Natural killer cell (primary cell): ENCODE data around the gene TTC7B. TPM values are rescaled to one million over a fixed set of nuclear protein-coding genes. Genes with fewer than 3 reads are reported as not detected.

Source experiments
- ATAC-seq, 3 donors: fragments of 150-1000 bp in 2 of 3; fragments of 200-7000 bp in 1 of 3; cut with Tn5 transposase; 1 replicate in 1 of 3; 2 replicates in 2 of 3; pipeline ENCODE4 v1.10.0; 2021; ENCODE audit warnings: mild to moderate bottlenecking in 2 of 3, moderate library complexity in 2 of 3
- DNase-seq, 2 donors: peaks; one replicate each; pipeline versions ENCODE4 v3.0.0 to v3.0.0-alpha.2; 2013 to 2021; ENCODE audit warnings: mixed read lengths in 1 of 2
- H3K27ac ChIP-seq: one replicate; pipeline ENCODE4 v1.5.1; 2013; ENCODE audit warnings: mild to moderate bottlenecking, low read length
- H3K27me3 ChIP-seq: one replicate; pipeline ENCODE4 v1.6.1; 2013; ENCODE audit warnings: low read length; ENCODE audit not compliant: control insufficient read depth, insufficient read depth
- H3K36me3 ChIP-seq: one replicate; pipeline ENCODE4 v1.6.1; 2013; ENCODE audit warnings: low read length; ENCODE audit not compliant: control insufficient read depth, insufficient read depth
- H3K4me1 ChIP-seq: one replicate; pipeline ENCODE4 v1.6.1; 2013; ENCODE audit warnings: low read length; ENCODE audit not compliant: control insufficient read depth, insufficient read depth
- H3K4me3 ChIP-seq: one replicate; pipeline ENCODE4 v1.5.1; 2013; ENCODE audit warnings: low read length
- H3K9me3 ChIP-seq: one replicate; pipeline ENCODE4 v1.6.1; 2013; ENCODE audit warnings: low read length; ENCODE audit not compliant: control insufficient read depth, insufficient read depth
- H3K27ac Mint-ChIP-seq, 2 donors: one replicate each; pipeline ENCODE4 v1.8.0; 2022; ENCODE audit warnings: mild to moderate bottlenecking in 2 of 2, mixed read lengths in 2 of 2, moderate library complexity in 1 of 2
- H3K27me3 Mint-ChIP-seq, 2 donors: one replicate each; pipeline ENCODE4 v1.8.0; 2022; ENCODE audit warnings: low read depth in 2 of 2, mixed read lengths in 2 of 2
- H3K36me3 Mint-ChIP-seq: one replicate; pipeline ENCODE4 v1.8.0; 2022; ENCODE audit warnings: mixed read lengths
- H3K4me1 Mint-ChIP-seq, 2 donors: one replicate each; pipeline ENCODE4 v1.8.0; 2022; ENCODE audit warnings: mixed read lengths in 2 of 2
- H3K4me3 Mint-ChIP-seq: one replicate; pipeline ENCODE4 v1.8.0; 2022; ENCODE audit warnings: mild to moderate bottlenecking, moderate library complexity, mixed read lengths
- H3K9me3 Mint-ChIP-seq, 2 donors: one replicate each; pipeline ENCODE4 v1.8.0; 2022; ENCODE audit warnings: mixed read lengths in 2 of 2
- WGBS: methylation state at CpG from one replicate; pipeline ENCODE4 v1.1.7; 2013; ENCODE audit warnings: missing lambda C conversion rate; ENCODE audit not compliant: insufficient coverage; 5-methylcytosine and 5-hydroxymethylcytosine counted together
- intact Hi-C: fragments of 100-400 bp; cut with micrococcal nuclease; formaldehyde crosslinking; loops from one replicate; pipeline ENCODE4 v1.14.2; 2022
- total RNA-seq, 4 donors: library from RNA; stranded (reverse); fragments of 120-200 nt in 1 of 4; gene quantifications; one replicate each; pipeline versions ENCODE4 v1.2.3 to v1.2.4, GENCODE V29; 2013 to 2022
- TF ChIP-seq, protein P1 (sequence below): fragments of 200-600 bp; IDR thresholded peaks from one replicate; pipeline ENCODE4 v1.8.0; 2022; ENCODE audit warnings: antibody characterized with exemption

The TTC7B gene
- total RNA-seq, 3 donors from 2014 or later (not counting 1 experiment from before 2014, with no cell fraction given) = 1.7 to 17.2 (median 5.9) TPM

- WGBS = 65% methylated on average over 5 of the region's 5 CpGs
- no peaks in the 10 kb centered on the region for H3K9me3 Mint-ChIP-seq
- H3K36me3 ChIP-seq = no peaks in the 10 kb centered on the region
- H3K4me3 ChIP-seq = no peak overlapping the region
- TF ChIP-seq, protein P1, sequence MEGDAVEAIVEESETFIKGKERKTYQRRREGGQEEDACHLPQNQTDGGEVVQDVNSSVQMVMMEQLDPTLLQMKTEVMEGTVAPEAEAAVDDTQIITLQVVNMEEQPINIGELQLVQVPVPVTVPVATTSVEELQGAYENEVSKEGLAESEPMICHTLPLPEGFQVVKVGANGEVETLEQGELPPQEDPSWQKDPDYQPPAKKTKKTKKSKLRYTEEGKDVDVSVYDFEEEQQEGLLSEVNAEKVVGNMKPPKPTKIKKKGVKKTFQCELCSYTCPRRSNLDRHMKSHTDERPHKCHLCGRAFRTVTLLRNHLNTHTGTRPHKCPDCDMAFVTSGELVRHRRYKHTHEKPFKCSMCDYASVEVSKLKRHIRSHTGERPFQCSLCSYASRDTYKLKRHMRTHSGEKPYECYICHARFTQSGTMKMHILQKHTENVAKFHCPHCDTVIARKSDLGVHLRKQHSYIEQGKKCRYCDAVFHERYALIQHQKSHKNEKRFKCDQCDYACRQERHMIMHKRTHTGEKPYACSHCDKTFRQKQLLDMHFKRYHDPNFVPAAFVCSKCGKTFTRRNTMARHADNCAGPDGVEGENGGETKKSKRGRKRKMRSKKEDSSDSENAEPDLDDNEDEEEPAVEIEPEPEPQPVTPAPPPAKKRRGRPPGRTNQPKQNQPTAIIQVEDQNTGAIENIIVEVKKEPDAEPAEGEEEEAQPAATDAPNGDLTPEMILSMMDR = no peak
- H3K9me3 ChIP-seq = no peaks in the 10 kb centered on the region
- intact Hi-C loops = no loop called here
- H3K27ac ChIP-seq = no peak overlapping the region
- no peaks in the 10 kb centered on the region for H3K4me1 ChIP-seq
- no peak overlapping the region for H3K4me3 Mint-ChIP-seq
- H3K27ac Mint-ChIP-seq = no peak overlapping the region
- H3K27me3 ChIP-seq = no peaks in the 10 kb centered on the region
- no peak for ATAC-seq
- no peaks in the 10 kb centered on the region for H3K4me1 Mint-ChIP-seq
- peaks cover 11 to 29% of the 10 kb centered on the region in 2 donors for H3K27me3 Mint-ChIP-seq
- H3K36me3 Mint-ChIP-seq = no peaks in the 10 kb centered on the region
- no peak for DNase-seq
Measured at GRCh38 chr14:90509403-90509802, 306.8 kb downstream of the TTC7B start.

GRCh38 chr14:90508536-90509254, 307.5 kb downstream of the TTC7B start:
- WGBS = 17% methylated on average over 21 of the region's 21 CpGs
- Histone ChIP-seq H3K27ac (no peak overlapping the region), H3K4me3 (no peak overlapping the region), H3K36me3 (no peaks in the 10 kb centered on the region), H3K4me1 (no peaks in the 10 kb centered on the region), H3K27me3 (no peaks in the 10 kb centered on the region), H3K9me3 (no peaks in the 10 kb centered on the region)
- no peak overlapping the region for H3K4me3 Mint-ChIP-seq
- peaks cover 11 to 29% of the 10 kb centered on the region in 2 donors for H3K27me3 Mint-ChIP-seq
- H3K9me3 Mint-ChIP-seq = no peaks in the 10 kb centered on the region
- intact Hi-C loops = no loop called here
- TF ChIP-seq, protein P1 = no peak
- no peaks in the 10 kb centered on the region for H3K36me3 Mint-ChIP-seq
- H3K27ac Mint-ChIP-seq = no peak overlapping the region
- no peaks in the 10 kb centered on the region for H3K4me1 Mint-ChIP-seq
- ATAC-seq (no peak), DNase-seq (no peak)

- no peak overlapping the region for H3K4me3 ChIP-seq
- no peak overlapping the region for H3K27ac Mint-ChIP-seq
- DNase-seq (no peak), ATAC-seq (no peak)
- H3K36me3 Mint-ChIP-seq = no peaks in the 10 kb centered on the region
- intact Hi-C loops = no loop called here
- peaks cover 11 to 30% of the 10 kb centered on the region in 2 donors for H3K27me3 Mint-ChIP-seq
- no peaks in the 10 kb centered on the region for H3K9me3 Mint-ChIP-seq
- no peaks in the 10 kb centered on the region for H3K9me3 ChIP-seq
- no peaks in the 10 kb centered on the region for H3K4me1 ChIP-seq
- H3K27ac ChIP-seq = no peak overlapping the region
- 74% methylated on average over 9 of the region's 9 CpGs for WGBS
- H3K27me3 ChIP-seq = no peaks in the 10 kb centered on the region
- H3K4me3 Mint-ChIP-seq = no peak overlapping the region
- H3K4me1 Mint-ChIP-seq = no peaks in the 10 kb centered on the region
- TF ChIP-seq, protein P1 = no peak
- H3K36me3 ChIP-seq = no peaks in the 10 kb centered on the region
Measured at GRCh38 chr14:90508036-90508435, 308.2 kb downstream of the TTC7B start.

DNA sequence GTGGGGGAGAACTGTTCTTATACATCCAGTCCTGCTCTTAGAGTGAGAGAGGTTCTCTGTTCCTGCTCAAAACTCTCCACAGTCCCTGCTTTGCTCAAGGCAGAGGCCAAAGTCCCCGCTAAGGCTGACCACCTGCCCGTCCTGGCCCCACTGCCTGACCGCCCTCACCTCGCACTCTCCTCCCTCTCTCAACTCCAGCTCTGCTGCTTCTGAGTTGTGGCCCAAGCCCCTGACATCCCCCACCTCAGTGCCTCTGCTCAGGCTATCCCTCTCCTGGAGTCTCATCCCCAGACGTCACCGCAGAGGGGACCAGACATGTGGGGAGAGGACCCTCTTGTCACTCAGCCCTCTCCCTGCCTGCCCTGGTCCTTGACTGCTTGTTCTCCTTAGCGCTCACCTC, 308.8 kb downstream of the TTC7B start:
- Histone ChIP-seq H3K4me3 (no peak overlapping the region), H3K4me1 (no peaks in the 10 kb centered on the region), H3K27ac (no peak overlapping the region), H3K27me3 (no peaks in the 10 kb centered on the region), H3K36me3 (no peaks in the 10 kb centered on the region), H3K9me3 (no peaks in the 10 kb centered on the region)
- intact Hi-C loops = no loop called here
- no peak overlapping the region for H3K27ac Mint-ChIP-seq
- H3K27me3 Mint-ChIP-seq = peaks cover 14 to 35% of the 10 kb centered on the region in 2 donors
- 91% methylated on average over 7 of the region's 7 CpGs for WGBS
- no peaks in the 10 kb centered on the region for H3K36me3 Mint-ChIP-seq
- DNase-seq = no peak
- no peaks in the 10 kb centered on the region for H3K9me3 Mint-ChIP-seq
- TF ChIP-seq, protein P1 = no peak
- no peak for ATAC-seq
- H3K4me1 Mint-ChIP-seq = no peaks in the 10 kb centered on the region
- no peak overlapping the region for H3K4me3 Mint-ChIP-seq
